Measurements from ENCODE around the gene LIG1. TPM values are rescaled to one million over a fixed set of nuclear protein-coding genes. Genes with fewer than 3 reads are reported as not detected.

The LIG1 gene
- total and polyA plus RNA-seq, 9 of the 15 experiments (the other 6 are each of a cell fraction or from before 2014, with no cell fraction given) = 9.6 to 114 (median 71.1) TPM

DNA sequence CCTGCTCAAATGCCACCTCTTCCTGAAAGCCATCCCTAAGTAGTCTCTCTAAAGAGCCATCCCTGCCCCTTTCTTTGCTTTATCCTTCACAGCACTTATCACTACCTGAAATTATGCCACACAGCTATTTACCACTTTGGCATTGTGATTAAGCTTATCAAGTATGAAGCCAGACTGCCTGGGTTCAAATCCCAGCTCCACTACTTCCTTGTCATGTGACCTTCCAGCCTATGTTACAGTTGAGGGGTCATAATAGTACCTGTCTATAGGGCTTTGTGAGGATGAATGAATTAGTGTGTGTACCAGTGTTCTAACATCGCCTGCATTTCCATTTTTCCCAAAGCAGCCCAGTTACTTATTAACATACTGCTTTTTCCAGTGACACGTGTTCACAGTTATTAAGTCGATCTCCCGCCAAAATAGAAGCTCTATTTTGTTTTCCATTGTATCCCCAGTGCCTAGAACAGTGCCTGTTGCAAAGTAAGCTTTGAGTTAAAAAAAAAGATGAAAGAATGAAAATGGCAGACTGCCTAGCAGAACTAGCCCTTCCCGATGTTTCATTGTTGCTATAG, 33.2 kb upstream of the LIG1 start (continued):
- TF ChIP-seq, protein P1, sequence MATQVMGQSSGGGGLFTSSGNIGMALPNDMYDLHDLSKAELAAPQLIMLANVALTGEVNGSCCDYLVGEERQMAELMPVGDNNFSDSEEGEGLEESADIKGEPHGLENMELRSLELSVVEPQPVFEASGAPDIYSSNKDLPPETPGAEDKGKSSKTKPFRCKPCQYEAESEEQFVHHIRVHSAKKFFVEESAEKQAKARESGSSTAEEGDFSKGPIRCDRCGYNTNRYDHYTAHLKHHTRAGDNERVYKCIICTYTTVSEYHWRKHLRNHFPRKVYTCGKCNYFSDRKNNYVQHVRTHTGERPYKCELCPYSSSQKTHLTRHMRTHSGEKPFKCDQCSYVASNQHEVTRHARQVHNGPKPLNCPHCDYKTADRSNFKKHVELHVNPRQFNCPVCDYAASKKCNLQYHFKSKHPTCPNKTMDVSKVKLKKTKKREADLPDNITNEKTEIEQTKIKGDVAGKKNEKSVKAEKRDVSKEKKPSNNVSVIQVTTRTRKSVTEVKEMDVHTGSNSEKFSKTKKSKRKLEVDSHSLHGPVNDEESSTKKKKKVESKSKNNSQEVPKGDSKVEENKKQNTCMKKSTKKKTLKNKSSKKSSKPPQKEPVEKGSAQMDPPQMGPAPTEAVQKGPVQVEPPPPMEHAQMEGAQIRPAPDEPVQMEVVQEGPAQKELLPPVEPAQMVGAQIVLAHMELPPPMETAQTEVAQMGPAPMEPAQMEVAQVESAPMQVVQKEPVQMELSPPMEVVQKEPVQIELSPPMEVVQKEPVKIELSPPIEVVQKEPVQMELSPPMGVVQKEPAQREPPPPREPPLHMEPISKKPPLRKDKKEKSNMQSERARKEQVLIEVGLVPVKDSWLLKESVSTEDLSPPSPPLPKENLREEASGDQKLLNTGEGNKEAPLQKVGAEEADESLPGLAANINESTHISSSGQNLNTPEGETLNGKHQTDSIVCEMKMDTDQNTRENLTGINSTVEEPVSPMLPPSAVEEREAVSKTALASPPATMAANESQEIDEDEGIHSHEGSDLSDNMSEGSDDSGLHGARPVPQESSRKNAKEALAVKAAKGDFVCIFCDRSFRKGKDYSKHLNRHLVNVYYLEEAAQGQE (IDR thresholded peaks at IDR 0.05; ENCODE audit: borderline replicate concordance) = no peak
- TF ChIP-seq, protein P1 (CRISPR knock-in tag; IDR thresholded peaks at IDR 0.05; ENCODE audit: low read depth) = no peak
- TF ChIP-seq, protein P2, sequence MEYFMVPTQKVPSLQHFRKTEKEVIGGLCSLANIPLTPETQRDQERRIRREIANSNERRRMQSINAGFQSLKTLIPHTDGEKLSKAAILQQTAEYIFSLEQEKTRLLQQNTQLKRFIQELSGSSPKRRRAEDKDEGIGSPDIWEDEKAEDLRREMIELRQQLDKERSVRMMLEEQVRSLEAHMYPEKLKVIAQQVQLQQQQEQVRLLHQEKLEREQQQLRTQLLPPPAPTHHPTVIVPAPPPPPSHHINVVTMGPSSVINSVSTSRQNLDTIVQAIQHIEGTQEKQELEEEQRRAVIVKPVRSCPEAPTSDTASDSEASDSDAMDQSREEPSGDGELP (CRISPR knock-in tag; IDR thresholded peaks at IDR 0.05; ENCODE audit: borderline replicate concordance) = no peak
- TF ChIP-seq ZNF311 (CRISPR knock-in tag; IDR thresholded peaks at IDR 0.05) (no peak), NFATC3 (IDR thresholded peaks at IDR 0.05) (no peak), GABPA (tag; conservative IDR thresholded peaks at IDR 0.05; ENCODE audit: low read depth) (no peak), ASH1L (IDR thresholded peaks at IDR 0.05; ENCODE audit: borderline replicate concordance, low read depth, partially characterized antibody) (no peak), ZNF324 (CRISPR knock-in tag; IDR thresholded peaks at IDR 0.05) (no peak), NCOA4 (IDR thresholded peaks at IDR 0.05; ENCODE audit: partially characterized antibody) (no peak), FOXM1 (IDR thresholded peaks at IDR 0.05; ENCODE audit: low read depth) (no peak), FOXM1 (CRISPR knock-in tag; IDR thresholded peaks at IDR 0.05; ENCODE audit: low read depth) (no peak), SRSF1 (IDR thresholded peaks at IDR 0.05; ENCODE audit: low read depth, low read length) (no peak), HMG20B (CRISPR knock-in tag; IDR thresholded peaks at IDR 0.05) (no peak), PHF21A (IDR thresholded peaks at IDR 0.05; ENCODE audit: borderline replicate concordance, low read depth) (no peak), TAF1 (IDR thresholded peaks at IDR 0.05; ENCODE audit: control insufficient read depth, extremely low read depth, insufficient read depth, low read length, severe bottlenecking) (no peak), SIX5 (IDR thresholded peaks at IDR 0.05; ENCODE audit: borderline replicate concordance in 1 of 2, insufficient read depth in 1 of 2, low read depth in 1 of 2, low read length in 2 of 2) (no peak), TRIM28 (IDR thresholded peaks at IDR 0.05) (no peak), ZNF551 (CRISPR knock-in tag; IDR thresholded peaks at IDR 0.05) (no peak), TGIF2 (CRISPR knock-in tag; IDR thresholded peaks at IDR 0.05) (no peak), ZSCAN32 (CRISPR knock-in tag; IDR thresholded peaks at IDR 0.05) (no peak)
- TF ChIP-seq, protein P3, sequence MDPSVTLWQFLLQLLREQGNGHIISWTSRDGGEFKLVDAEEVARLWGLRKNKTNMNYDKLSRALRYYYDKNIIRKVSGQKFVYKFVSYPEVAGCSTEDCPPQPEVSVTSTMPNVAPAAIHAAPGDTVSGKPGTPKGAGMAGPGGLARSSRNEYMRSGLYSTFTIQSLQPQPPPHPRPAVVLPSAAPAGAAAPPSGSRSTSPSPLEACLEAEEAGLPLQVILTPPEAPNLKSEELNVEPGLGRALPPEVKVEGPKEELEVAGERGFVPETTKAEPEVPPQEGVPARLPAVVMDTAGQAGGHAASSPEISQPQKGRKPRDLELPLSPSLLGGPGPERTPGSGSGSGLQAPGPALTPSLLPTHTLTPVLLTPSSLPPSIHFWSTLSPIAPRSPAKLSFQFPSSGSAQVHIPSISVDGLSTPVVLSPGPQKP (CRISPR knock-in tag; IDR thresholded peaks at IDR 0.05) = no peak

Measured in K562 (cell line).